ENCODE data around the gene HOXA4.

DNA sequence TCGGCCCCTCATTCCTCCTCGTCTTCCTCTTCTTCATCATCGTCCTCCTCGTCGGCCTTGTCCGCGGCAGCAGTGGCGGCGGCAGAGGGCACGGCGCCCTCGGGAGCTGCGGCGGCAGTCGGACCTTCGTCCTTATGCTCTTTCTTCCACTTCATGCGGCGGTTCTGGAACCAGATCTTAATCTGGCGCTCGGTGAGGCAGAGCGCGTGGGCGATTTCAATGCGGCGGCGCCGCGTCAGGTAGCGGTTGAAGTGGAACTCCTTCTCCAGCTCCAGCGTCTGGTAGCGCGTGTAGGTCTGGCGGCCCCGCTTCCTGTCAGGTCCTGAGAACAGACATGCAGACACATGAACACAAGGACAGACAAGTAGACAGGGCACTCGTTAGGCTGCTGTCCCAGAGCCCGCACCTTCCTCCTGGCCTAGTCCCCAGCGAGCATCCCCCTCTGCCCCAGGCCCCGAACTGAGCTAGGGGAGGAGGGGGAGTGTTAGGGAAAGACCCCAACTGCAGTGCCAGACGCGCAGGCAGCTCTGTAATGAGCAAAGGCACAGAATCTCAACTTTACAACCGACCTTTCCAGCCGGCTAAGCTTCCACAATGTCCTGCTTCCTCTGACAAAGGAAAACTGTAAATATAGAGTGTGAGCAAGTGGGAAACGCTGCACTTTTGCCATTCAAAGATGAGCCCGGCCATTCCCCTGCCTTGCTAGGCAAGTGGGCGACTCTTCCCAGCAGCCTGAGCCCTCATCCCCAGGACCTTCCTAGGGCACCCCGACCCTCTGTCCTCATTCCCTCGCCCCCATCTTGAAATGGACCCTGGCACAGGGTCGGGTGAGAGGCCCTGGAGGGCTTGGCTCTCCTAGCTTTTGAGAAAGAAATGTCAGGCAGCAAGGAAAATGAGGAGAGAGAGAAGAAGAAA, 24.6 kb upstream of the HOXA4 start:
- TF ChIP-seq, protein P1, sequence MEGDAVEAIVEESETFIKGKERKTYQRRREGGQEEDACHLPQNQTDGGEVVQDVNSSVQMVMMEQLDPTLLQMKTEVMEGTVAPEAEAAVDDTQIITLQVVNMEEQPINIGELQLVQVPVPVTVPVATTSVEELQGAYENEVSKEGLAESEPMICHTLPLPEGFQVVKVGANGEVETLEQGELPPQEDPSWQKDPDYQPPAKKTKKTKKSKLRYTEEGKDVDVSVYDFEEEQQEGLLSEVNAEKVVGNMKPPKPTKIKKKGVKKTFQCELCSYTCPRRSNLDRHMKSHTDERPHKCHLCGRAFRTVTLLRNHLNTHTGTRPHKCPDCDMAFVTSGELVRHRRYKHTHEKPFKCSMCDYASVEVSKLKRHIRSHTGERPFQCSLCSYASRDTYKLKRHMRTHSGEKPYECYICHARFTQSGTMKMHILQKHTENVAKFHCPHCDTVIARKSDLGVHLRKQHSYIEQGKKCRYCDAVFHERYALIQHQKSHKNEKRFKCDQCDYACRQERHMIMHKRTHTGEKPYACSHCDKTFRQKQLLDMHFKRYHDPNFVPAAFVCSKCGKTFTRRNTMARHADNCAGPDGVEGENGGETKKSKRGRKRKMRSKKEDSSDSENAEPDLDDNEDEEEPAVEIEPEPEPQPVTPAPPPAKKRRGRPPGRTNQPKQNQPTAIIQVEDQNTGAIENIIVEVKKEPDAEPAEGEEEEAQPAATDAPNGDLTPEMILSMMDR (IDR thresholded peaks at IDR 0.05; ENCODE audit: insufficient read depth, low read length) = no peak
- no peak for TF ChIP-seq GABPA (IDR thresholded peaks at IDR 0.05; ENCODE audit: low read depth)
- TF ChIP-seq POLR2AphosphoS5 (IDR thresholded peaks at IDR 0.05; ENCODE audit: low read depth) = no peak
- no peak for TF ChIP-seq REST (IDR thresholded peaks at IDR 0.05; ENCODE audit: insufficient replicate concordance, low read depth)

Data from HL-60 (cell line).